Astrocyte of the cerebellum (primary cell): ENCODE results near the gene CPXM1.

Experiments
- DNase-seq: peaks from one replicate; pipeline ENCODE4 v3.0.0-alpha.2; 2011; ENCODE audit warnings: low read depth
- H3K4me3 ChIP-seq: 2 replicates; pipeline ENCODE4 v1.5.1; 2011; ENCODE audit warnings: mild to moderate bottlenecking, low read depth, low read length, moderate library complexity
- CTCF ChIP-seq: IDR thresholded peaks from 2 replicates; pipeline ENCODE4 v1.5.1; 2012; ENCODE audit warnings: low read length, low read depth, moderate library complexity, mild to moderate bottlenecking; ENCODE audit errors: missing control alignments
- in situ Hi-C: cut with HindIII; loops from 2 replicates; pipeline ENCODE4 v1.10.0; 2017; ENCODE audit warnings: low sequenced_read_pairs

Gene CPXM1

GRCh38 chr20:2768632-2769015 is 31.8 kb downstream of the CPXM1 start:
- DNase-seq = no peak
- no peak for TF ChIP-seq CTCF
- no peak overlapping the region for H3K4me3 ChIP-seq
- in situ Hi-C loops = no loop called here

- TF ChIP-seq CTCF = no peak
- H3K4me3 ChIP-seq = no peak overlapping the region
- in situ Hi-C loops = no loop called here
- DNase-seq = peak; percentile 66
These were observed 32.4 kb downstream of the CPXM1 start for GRCh38 chr20:2767768-2768631.

- no peak for TF ChIP-seq CTCF
- no peak for DNase-seq
- in situ Hi-C loops = no loop called here
- no peak overlapping the region for H3K4me3 ChIP-seq
These were observed 37.2 kb downstream of the CPXM1 start for GRCh38 chr20:2763186-2763585.

- no peak for DNase-seq
- no peak overlapping the region for H3K4me3 ChIP-seq
- in situ Hi-C loops = no loop called here
- no peak for TF ChIP-seq CTCF
These were observed 37.8 kb downstream of the CPXM1 start for GRCh38 chr20:2762578-2763131.

- in situ Hi-C loops = no loop called here
- DNase-seq = no peak
- no peak overlapping the region for H3K4me3 ChIP-seq
- no peak for TF ChIP-seq CTCF
These were observed 38.5 kb downstream of the CPXM1 start for GRCh38 chr20:2761885-2762284.

GRCh38 chr20:2760952-2761305 is 39.5 kb downstream of the CPXM1 start:
- in situ Hi-C loops = no loop called here
- no peak overlapping the region for H3K4me3 ChIP-seq
- DNase-seq = no peak
- TF ChIP-seq CTCF = no peak
